WTC11 (cell line): ENCODE data around the gene MAN1B1.

Experiments used
- ETV6 ChIP-seq: sonication (generic); formaldehyde crosslinking; IDR thresholded peaks from 2 replicates; pipeline ENCODE4 v1.8.1; 2022; ENCODE audit warnings: mild to moderate bottlenecking, missing genetic modification reagents
- GTF2I ChIP-seq: fragments of 250-450 bp; sonication (Bioruptor Pico); conservative IDR thresholded peaks from 2 replicates; pipeline ENCODE4 v1.4.0; 2021; ENCODE audit warnings: mild to moderate bottlenecking
- TF ChIP-seq, protein P1 (sequence below): fragments of 200-600 bp; IDR thresholded peaks from 2 replicates; pipeline ENCODE4 v1.8.0; 2022; ENCODE audit warnings: antibody characterized with exemption
- TF ChIP-seq, protein P2 (sequence below): sonication (generic); formaldehyde crosslinking; IDR thresholded peaks from 2 replicates; pipeline ENCODE4 v1.8.0; 2022; ENCODE audit warnings: mild to moderate bottlenecking, missing genetic modification reagents

DNA sequence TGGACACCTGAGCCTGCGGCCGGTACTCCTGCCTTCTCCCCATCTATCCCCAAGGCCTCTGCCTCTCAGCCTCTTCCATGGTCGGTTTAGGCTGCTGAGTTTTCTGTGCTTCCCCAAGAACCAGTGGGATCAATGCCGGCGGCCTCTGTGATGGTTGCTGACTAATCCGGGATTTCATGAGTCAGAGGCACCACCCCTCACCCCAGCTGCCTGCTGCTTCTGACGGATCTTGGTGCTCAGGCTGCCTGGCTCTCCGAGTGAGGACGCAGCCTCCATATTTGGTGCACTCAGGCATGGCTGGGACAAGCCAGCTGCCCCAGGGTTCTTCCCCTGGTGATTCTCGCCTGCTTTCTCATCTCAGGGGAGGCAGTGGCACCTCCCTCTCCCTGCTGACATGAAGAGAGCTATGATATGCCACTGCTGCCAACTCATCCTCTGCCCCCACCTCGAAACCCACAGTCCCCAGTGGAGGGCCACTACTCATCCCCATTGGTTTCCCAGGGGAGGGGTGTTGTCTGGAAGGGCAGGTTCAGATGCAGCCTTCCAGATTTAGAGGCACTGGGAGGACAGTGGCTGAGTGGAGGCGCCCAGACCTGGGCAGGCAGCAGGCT lies 3.3 kb upstream of the MAN1B1 start:
- TF ChIP-seq GTF2I (CRISPR knock-in tag) = no peak
- TF ChIP-seq, protein P1, sequence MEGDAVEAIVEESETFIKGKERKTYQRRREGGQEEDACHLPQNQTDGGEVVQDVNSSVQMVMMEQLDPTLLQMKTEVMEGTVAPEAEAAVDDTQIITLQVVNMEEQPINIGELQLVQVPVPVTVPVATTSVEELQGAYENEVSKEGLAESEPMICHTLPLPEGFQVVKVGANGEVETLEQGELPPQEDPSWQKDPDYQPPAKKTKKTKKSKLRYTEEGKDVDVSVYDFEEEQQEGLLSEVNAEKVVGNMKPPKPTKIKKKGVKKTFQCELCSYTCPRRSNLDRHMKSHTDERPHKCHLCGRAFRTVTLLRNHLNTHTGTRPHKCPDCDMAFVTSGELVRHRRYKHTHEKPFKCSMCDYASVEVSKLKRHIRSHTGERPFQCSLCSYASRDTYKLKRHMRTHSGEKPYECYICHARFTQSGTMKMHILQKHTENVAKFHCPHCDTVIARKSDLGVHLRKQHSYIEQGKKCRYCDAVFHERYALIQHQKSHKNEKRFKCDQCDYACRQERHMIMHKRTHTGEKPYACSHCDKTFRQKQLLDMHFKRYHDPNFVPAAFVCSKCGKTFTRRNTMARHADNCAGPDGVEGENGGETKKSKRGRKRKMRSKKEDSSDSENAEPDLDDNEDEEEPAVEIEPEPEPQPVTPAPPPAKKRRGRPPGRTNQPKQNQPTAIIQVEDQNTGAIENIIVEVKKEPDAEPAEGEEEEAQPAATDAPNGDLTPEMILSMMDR = no peak
- TF ChIP-seq, protein P2, sequence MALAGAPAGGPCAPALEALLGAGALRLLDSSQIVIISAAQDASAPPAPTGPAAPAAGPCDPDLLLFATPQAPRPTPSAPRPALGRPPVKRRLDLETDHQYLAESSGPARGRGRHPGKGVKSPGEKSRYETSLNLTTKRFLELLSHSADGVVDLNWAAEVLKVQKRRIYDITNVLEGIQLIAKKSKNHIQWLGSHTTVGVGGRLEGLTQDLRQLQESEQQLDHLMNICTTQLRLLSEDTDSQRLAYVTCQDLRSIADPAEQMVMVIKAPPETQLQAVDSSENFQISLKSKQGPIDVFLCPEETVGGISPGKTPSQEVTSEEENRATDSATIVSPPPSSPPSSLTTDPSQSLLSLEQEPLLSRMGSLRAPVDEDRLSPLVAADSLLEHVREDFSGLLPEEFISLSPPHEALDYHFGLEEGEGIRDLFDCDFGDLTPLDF (CRISPR knock-in tag) = no peak
- TF ChIP-seq ETV6 (CRISPR knock-in tag) = no peak
